GM21529 (cell line): ENCODE results near the gene CCM2.

Experiments used
- ATAC-seq: cut with Tn5 transposase; IDR thresholded peaks from one replicate; pipeline ENCODE4 v1.9.1; 2021; ENCODE audit not compliant: unreplicated experiment

CCM2 gene

GRCh38 chr7:45077579-45077978 is 77.6 kb downstream of the CCM2 start:
- ATAC-seq, result no peak

GRCh38 chr7:45078125-45078681 is 78.2 kb downstream of the CCM2 start:
- no peak for ATAC-seq

GRCh38 chr7:45080265-45080957 is 80.4 kb downstream of the CCM2 start:
- no peak for ATAC-seq

- no peak for ATAC-seq
Observed at GRCh38 chr7:45080958-45081669, 81.1 kb downstream of the CCM2 start.

GRCh38 chr7:45081670-45081974 is 81.6 kb downstream of the CCM2 start:
- no peak for ATAC-seq

- ATAC-seq, result no peak
Observed at GRCh38 chr7:45082031-45082830, 82.2 kb downstream of the CCM2 start.

GRCh38 chr7:45082831-45083331 is 82.9 kb downstream of the CCM2 start:
- ATAC-seq, result no peak

GRCh38 chr7:45084336-45084735 is 84.3 kb downstream of the CCM2 start:
- no peak for ATAC-seq

- ATAC-seq, result no peak
Observed at GRCh38 chr7:45084901-45085618, 85.1 kb downstream of the CCM2 start.

- no peak for ATAC-seq
Observed at GRCh38 chr7:45085619-45086200, 85.7 kb downstream of the CCM2 start.

GRCh38 chr7:45086331-45087065 is 86.5 kb downstream of the CCM2 start:
- no peak for ATAC-seq

- no peak for ATAC-seq
Observed at GRCh38 chr7:45087301-45088145, 87.5 kb downstream of the CCM2 start.

GRCh38 chr7:45088146-45088701 is 88.2 kb downstream of the CCM2 start:
- ATAC-seq, result no peak

GRCh38 chr7:45088821-45089340 is 88.9 kb downstream of the CCM2 start, which contains the start of gene NACAD:
Gene NACAD (minus strand): TSS chr7:45088969. CDS start chr7:45088894, 75 bp downstream.
- ATAC-seq, result no peak

GRCh38 chr7:45089341-45089891 is 89.4 kb downstream of the CCM2 start:
- ATAC-seq, result no peak

- ATAC-seq, result no peak
Observed at GRCh38 chr7:45092100-45092930, 92.3 kb downstream of the CCM2 start.

GRCh38 chr7:45092931-45093235 is 92.9 kb downstream of the CCM2 start:
- no peak for ATAC-seq
